ENCODE data around the gene UXT. TPM values are rescaled to one million over a fixed set of nuclear protein-coding genes. Genes with fewer than 3 reads are reported as not detected.

The UXT gene
- total and polyA plus RNA-seq, 4 donors: 74.9 to 316 (median 132) TPM

DNA sequence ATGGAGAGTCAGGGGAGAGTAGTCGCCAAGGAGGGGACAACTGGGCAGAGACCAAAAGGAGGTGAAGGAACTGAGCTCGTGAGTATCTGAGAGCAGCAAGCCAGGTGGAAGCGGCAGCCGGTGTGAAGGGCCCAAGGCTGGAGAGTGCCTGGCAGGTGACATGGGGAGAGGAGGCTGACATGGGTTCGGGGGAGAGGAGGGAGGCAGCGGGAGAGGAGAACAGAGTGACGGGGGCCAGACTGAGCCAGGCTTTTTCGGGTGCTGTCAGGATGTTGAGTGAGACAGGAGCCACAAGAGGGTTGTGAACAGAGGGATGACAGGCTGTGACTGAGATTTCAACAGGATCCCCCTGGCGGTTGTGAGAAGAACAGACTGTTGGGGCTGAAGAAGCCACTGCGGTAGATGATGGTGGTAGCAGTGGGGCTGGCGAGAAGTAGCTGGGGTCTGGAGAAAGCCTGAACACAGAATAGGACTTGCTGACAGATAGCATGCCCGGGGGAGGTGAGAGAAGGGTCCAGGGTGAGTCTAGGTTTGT is 14.4 kb downstream of the UXT start:
- peak; percentile 55 for ATAC-seq (ENCODE audit: low FRiP score)
- intact Hi-C loops (cut with DNase I): loop anchor here (5.0 to 10.0 kb wide), 2 partner anchors 60 to 82 kb away; partner anchors contain the start of genes ARAF (in 1 of the 2) and TIMP1 (in 1 of the 2)

GRCh38 chrX:47643926-47644325 is 15.1 kb downstream of the UXT start:
- Histone ChIP-seq H3K9me3 (ENCODE audit: control insufficient read depth, low read length) (no peaks in the 10 kb centered on the region), H3K36me3 (ENCODE audit: control insufficient read depth in 1 of 2, insufficient read depth in 2 of 2, low read length in 1 of 2) (peaks cover 0 to 2% of the 10 kb centered on the region in 2 donors), H3K27me3 (ENCODE audit: control insufficient read depth in 1 of 2, insufficient read depth in 2 of 2, low read length in 1 of 2) (no peaks in the 10 kb centered on the region), H3K4me1 (ENCODE audit: control insufficient read depth in 1 of 2, insufficient read depth in 2 of 2, low read length in 2 of 2) (no peaks in the 10 kb centered on the region), H3K4me3 (ENCODE audit: low read length in 2 of 2) (no peak overlapping the region), H3K27ac (ENCODE audit: low read depth in 1 of 2, low read length in 2 of 2) (no peak overlapping the region)
- WGBS, 2 donors: 13 to 26% methylated on average over 2 of the region's 2 CpGs
- intact Hi-C loops (cut with DNase I): loop anchor here (5.0 to 10.0 kb wide), 2 partner anchors 59 to 82 kb away; partner anchors contain the start of genes ARAF (in 1 of the 2) and TIMP1 (in 1 of the 2)
- DNase-seq (no peak), ATAC-seq (ENCODE audit: low FRiP score) (no peak)

More for the DNA sequence above, 14.4 kb downstream of the UXT start:
- WGBS, 2 donors: 50 to 53% methylated on average over 12 of the region's 12 CpGs
- Histone ChIP-seq H3K9me3 (ENCODE audit: control insufficient read depth, low read length) (no peaks in the 10 kb centered on the region), H3K27ac (ENCODE audit: low read depth in 1 of 2, low read length in 2 of 2) (no peak overlapping the region), H3K36me3 (ENCODE audit: control insufficient read depth in 1 of 2, insufficient read depth in 2 of 2, low read length in 1 of 2) (no peaks in the 10 kb centered on the region), H3K4me1 (ENCODE audit: control insufficient read depth in 1 of 2, insufficient read depth in 2 of 2, low read length in 2 of 2) (no peaks in the 10 kb centered on the region), H3K4me3 (ENCODE audit: low read length in 2 of 2) (no peak overlapping the region), H3K27me3 (ENCODE audit: control insufficient read depth in 1 of 2, insufficient read depth in 2 of 2, low read length in 1 of 2) (no peaks in the 10 kb centered on the region)
- no peak for DNase-seq

GRCh38 chrX:47638816-47639215 is 20.2 kb downstream of the UXT start:
- Histone ChIP-seq H3K9me3 (ENCODE audit: control insufficient read depth, low read length) (no peaks in the 10 kb centered on the region), H3K36me3 (ENCODE audit: control insufficient read depth in 1 of 2, insufficient read depth in 2 of 2, low read length in 1 of 2) (peaks cover 0 to 2% of the 10 kb centered on the region in 2 donors), H3K4me1 (ENCODE audit: control insufficient read depth in 1 of 2, insufficient read depth in 2 of 2, low read length in 2 of 2) (no peaks in the 10 kb centered on the region), H3K27me3 (ENCODE audit: control insufficient read depth in 1 of 2, insufficient read depth in 2 of 2, low read length in 1 of 2) (no peaks in the 10 kb centered on the region), H3K4me3 (ENCODE audit: low read length in 2 of 2) (no peak overlapping the region), H3K27ac (ENCODE audit: low read depth in 1 of 2, low read length in 2 of 2) (no peak overlapping the region)
- WGBS, 2 donors: 91 to 92% methylated on average over 14 of the region's 14 CpGs
- intact Hi-C loops (cut with DNase I): no loop called here
- DNase-seq (no peak), ATAC-seq (ENCODE audit: low FRiP score) (no peak)

- ATAC-seq (ENCODE audit: low FRiP score): peak; percentile 68
Measured at GRCh38 chrX:47637546-47638195, 21.3 kb downstream of the UXT start.

GRCh38 chrX:47634871-47635575 is 24.0 kb downstream of the UXT start:
- ATAC-seq (ENCODE audit: low FRiP score) (no peak), DNase-seq (no peak)
- no peaks in the 10 kb centered on the region for H3K27me3 ChIP-seq (ENCODE audit: control insufficient read depth in 1 of 2, insufficient read depth in 2 of 2, low read length in 1 of 2)
- H3K4me3 ChIP-seq (ENCODE audit: low read length in 2 of 2): no peak overlapping the region
- WGBS, 2 donors: 87 to 89% methylated on average over 16 of the region's 16 CpGs
- no peaks in the 10 kb centered on the region for H3K9me3 ChIP-seq (ENCODE audit: control insufficient read depth, low read length)
- H3K36me3 ChIP-seq (ENCODE audit: control insufficient read depth in 1 of 2, insufficient read depth in 2 of 2, low read length in 1 of 2): peaks cover 0 to 2% of the 10 kb centered on the region in 2 donors
- H3K4me1 ChIP-seq (ENCODE audit: control insufficient read depth in 1 of 2, insufficient read depth in 2 of 2, low read length in 2 of 2): no peaks in the 10 kb centered on the region
- H3K27ac ChIP-seq (ENCODE audit: low read depth in 1 of 2, low read length in 2 of 2): no peak overlapping the region
- intact Hi-C loops (cut with DNase I): no loop called here

More at GRCh38 chrX:47637546-47638195, 21.3 kb downstream of the UXT start:
- intact Hi-C loops (cut with DNase I): no loop called here
- 48 to 71% methylated on average over 31 of the region's 31 CpGs for WGBS, 2 donors
- peak in 1 of 2 donors; percentile 68 for DNase-seq
- Histone ChIP-seq H3K4me1 (ENCODE audit: control insufficient read depth in 1 of 2, insufficient read depth in 2 of 2, low read length in 2 of 2) (no peaks in the 10 kb centered on the region), H3K27ac (ENCODE audit: low read depth in 1 of 2, low read length in 2 of 2) (no peak overlapping the region), H3K27me3 (ENCODE audit: control insufficient read depth in 1 of 2, insufficient read depth in 2 of 2, low read length in 1 of 2) (no peaks in the 10 kb centered on the region), H3K36me3 (ENCODE audit: control insufficient read depth in 1 of 2, insufficient read depth in 2 of 2, low read length in 1 of 2) (peaks cover 0 to 2% of the 10 kb centered on the region in 2 donors), H3K4me3 (ENCODE audit: low read length in 2 of 2) (no peak overlapping the region), H3K9me3 (ENCODE audit: control insufficient read depth, low read length) (no peaks in the 10 kb centered on the region)

DNA sequence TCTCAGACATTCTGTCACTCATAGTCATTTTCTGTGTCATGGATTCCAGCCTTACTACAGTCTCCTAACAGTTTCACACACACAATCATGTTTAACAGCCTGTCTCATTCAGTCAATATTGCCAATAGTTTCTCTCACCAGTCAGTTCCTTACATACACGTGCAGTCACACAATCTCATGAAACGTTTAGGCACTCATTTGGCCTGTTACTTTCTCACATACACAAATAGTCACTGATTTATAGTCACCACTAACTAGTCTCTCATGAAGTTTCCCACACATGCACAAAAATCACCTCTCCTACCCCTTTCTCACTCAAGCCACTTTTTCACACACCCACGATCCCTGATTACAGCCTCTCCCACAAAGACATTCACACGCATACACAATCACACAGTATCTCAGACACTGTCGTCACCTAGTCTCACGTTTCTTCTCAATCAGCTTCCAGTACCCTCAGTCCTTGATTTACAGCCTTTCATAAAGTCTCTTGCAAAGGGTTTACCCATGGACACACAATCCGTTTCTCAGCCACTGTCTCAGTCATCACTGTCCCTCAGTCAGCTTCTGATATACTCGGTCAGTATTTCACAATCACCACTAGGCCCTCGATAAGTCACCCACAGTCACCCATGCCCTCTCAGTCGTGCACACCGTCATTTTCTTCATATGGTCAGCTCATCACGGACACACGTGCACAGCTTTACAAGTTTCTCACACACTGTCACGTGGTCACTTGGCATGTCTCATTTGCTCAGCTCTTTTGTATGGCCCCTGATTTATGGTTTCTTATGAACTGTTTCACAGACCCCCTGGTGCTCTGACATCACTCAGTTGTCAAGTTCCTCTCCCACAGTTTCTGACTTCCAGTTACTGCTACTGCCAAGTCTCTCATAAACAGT is 25.0 kb downstream of the UXT start:
- ATAC-seq (ENCODE audit: low FRiP score) (no peak), DNase-seq (no peak)
- Histone ChIP-seq H3K9me3 (ENCODE audit: control insufficient read depth, low read length) (no peaks in the 10 kb centered on the region), H3K4me1 (ENCODE audit: control insufficient read depth in 1 of 2, insufficient read depth in 2 of 2, low read length in 2 of 2) (no peaks in the 10 kb centered on the region), H3K36me3 (ENCODE audit: control insufficient read depth in 1 of 2, insufficient read depth in 2 of 2, low read length in 1 of 2) (peaks cover 0 to under 1% of the 10 kb centered on the region in 2 donors), H3K27me3 (ENCODE audit: control insufficient read depth in 1 of 2, insufficient read depth in 2 of 2, low read length in 1 of 2) (no peaks in the 10 kb centered on the region), H3K27ac (ENCODE audit: low read depth in 1 of 2, low read length in 2 of 2) (no peak overlapping the region), H3K4me3 (ENCODE audit: low read length in 2 of 2) (no peak overlapping the region)
- intact Hi-C loops (cut with DNase I): no loop called here
- 64 to 66% methylated on average over 14 of the region's 14 CpGs for WGBS, 2 donors

DNA sequence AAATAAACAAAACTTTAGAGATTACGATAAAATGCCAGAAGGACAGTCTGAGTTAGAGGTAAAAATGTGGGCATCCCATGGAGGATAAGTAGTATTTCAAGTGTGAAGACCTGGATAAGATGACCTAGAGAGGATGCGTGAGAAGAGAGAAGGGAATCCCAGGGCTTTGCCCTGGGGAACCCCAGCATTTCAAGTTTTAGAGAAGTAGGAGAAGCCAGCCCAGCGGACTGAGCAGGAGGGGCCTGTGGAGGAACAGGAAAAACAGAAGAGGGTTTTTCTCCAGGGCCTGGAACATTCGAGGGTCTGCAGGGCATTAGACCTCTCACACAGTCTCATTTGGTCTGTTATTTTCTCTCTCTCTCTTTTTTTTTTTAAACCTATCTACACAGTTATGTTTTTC is 26.3 kb downstream of the UXT start:
- DNase-seq (no peak), ATAC-seq (ENCODE audit: low FRiP score) (no peak)
- WGBS, 2 donors: 69 to 74% methylated on average over 4 of the region's 4 CpGs
- Histone ChIP-seq H3K27ac (ENCODE audit: low read depth in 1 of 2, low read length in 2 of 2) (no peak overlapping the region), H3K36me3 (ENCODE audit: control insufficient read depth in 1 of 2, insufficient read depth in 2 of 2, low read length in 1 of 2) (no peaks in the 10 kb centered on the region), H3K27me3 (ENCODE audit: control insufficient read depth in 1 of 2, insufficient read depth in 2 of 2, low read length in 1 of 2) (no peaks in the 10 kb centered on the region), H3K4me1 (ENCODE audit: control insufficient read depth in 1 of 2, insufficient read depth in 2 of 2, low read length in 2 of 2) (no peaks in the 10 kb centered on the region), H3K9me3 (ENCODE audit: control insufficient read depth, low read length) (no peaks in the 10 kb centered on the region), H3K4me3 (ENCODE audit: low read length in 2 of 2) (no peak overlapping the region)
- intact Hi-C loops (cut with DNase I): no loop called here

- intact Hi-C loops (cut with DNase I): no loop called here
- H3K27ac ChIP-seq (ENCODE audit: low read depth in 1 of 2, low read length in 2 of 2): no peak overlapping the region
- 81 to 89% methylated on average over 5 of the region's 5 CpGs for WGBS, 2 donors
Measured at GRCh38 chrX:47631676-47632075, 27.3 kb downstream of the UXT start.

More at GRCh38 chrX:47631676-47632075, 27.3 kb downstream of the UXT start:
- Histone ChIP-seq H3K27me3 (ENCODE audit: control insufficient read depth in 1 of 2, insufficient read depth in 2 of 2, low read length in 1 of 2) (no peaks in the 10 kb centered on the region), H3K4me1 (ENCODE audit: control insufficient read depth in 1 of 2, insufficient read depth in 2 of 2, low read length in 2 of 2) (no peaks in the 10 kb centered on the region), H3K36me3 (ENCODE audit: control insufficient read depth in 1 of 2, insufficient read depth in 2 of 2, low read length in 1 of 2) (no peaks in the 10 kb centered on the region), H3K9me3 (ENCODE audit: control insufficient read depth, low read length) (no peaks in the 10 kb centered on the region), H3K4me3 (ENCODE audit: low read length in 2 of 2) (no peak overlapping the region)
- DNase-seq (no peak), ATAC-seq (ENCODE audit: low FRiP score) (no peak)

Measured in aorta (tissue), 5 donors.